ENCODE measurements around the gene ALDOB.

ALDOB gene

DNA sequence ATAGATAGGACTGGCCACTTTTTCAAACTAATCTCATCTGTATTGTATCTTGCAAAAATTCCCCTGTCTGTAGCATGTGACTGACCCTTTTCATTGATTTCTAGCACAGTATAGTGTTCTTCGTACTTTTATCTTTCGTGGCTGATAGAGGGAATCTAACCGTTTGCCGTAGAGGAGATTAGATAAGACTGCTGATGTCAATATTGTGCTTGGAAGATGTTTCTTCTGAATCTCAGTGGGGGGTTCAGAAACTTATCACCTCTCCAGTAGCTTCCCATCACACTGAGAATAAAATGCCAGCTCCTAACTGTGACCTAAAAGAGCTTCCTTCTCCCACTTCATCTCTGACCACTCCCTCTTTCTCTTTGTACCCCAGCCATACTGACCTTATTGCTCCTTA lies 25.4 kb upstream of the ALDOB start:
- Histone ChIP-seq H3K9me3 (ENCODE audit: control insufficient read depth, low read length) (no peaks in the 10 kb centered on the region), H2AK5ac (ENCODE audit: low read length, severe bottlenecking) (no peak overlapping the region), H3K23ac (ENCODE audit: low read length in 2 of 2) (no peak overlapping the region)

GRCh38 chr9:101458963-101459631 lies 23.5 kb upstream of the ALDOB start:
- Histone ChIP-seq H4K91ac (ENCODE audit: low read length) (no peak overlapping the region), H3K9ac (ENCODE audit: low read length) (no peak overlapping the region), H2BK5ac (ENCODE audit: low read depth, low read length, poor library complexity, severe bottlenecking) (no peak overlapping the region), H3K27ac (ENCODE audit: low read length, poor library complexity, severe bottlenecking) (no peak overlapping the region), H2BK12ac (ENCODE audit: low read length in 2 of 2) (no peak overlapping the region), H3K14ac (ENCODE audit: low read length in 2 of 2) (no peak overlapping the region), H3K27me3 (ENCODE audit: control insufficient read depth in 1 of 2, insufficient read depth in 1 of 2, low read length in 2 of 2) (peaks cover 0 to 22% of the 10 kb centered on the region in 2 experiments), H3K4ac (ENCODE audit: low read depth in 1 of 2, low read length in 2 of 2) (no peak overlapping the region), H3K79me1 (replicated peaks; ENCODE audit: low read length, poor library complexity, severe bottlenecking) (no peaks in the 10 kb centered on the region), H2BK120ac (ENCODE audit: low read depth, low read length) (no peak overlapping the region), H3K4me1 (ENCODE audit: control insufficient read depth, insufficient read depth, low read depth, low read length) (peaks cover 2% of the 10 kb centered on the region), H3K18ac (ENCODE audit: low read depth in 1 of 2, low read length in 2 of 2) (no peak overlapping the region), H3K36me3 (ENCODE audit: control insufficient read depth in 1 of 2, insufficient read depth in 2 of 2, low read depth in 1 of 2, low read length in 2 of 2) (no peaks in the 10 kb centered on the region), H2AFZ (ENCODE audit: low read depth, low read length) (no peak overlapping the region), H2AK5ac (ENCODE audit: low read length, severe bottlenecking) (no peak overlapping the region), H3K4me3 (ENCODE audit: insufficient read depth in 1 of 2, low read depth in 1 of 2, low read length in 2 of 2) (no peak overlapping the region), H4K8ac (ENCODE audit: low read length) (no peak overlapping the region), H3K23ac (ENCODE audit: low read length in 2 of 2) (no peak overlapping the region), H3K9me3 (ENCODE audit: control insufficient read depth, low read length) (no peaks in the 10 kb centered on the region), H3K4me2 (ENCODE audit: low read length, poor library complexity, severe bottlenecking) (no peak overlapping the region), H2BK15ac (ENCODE audit: low read depth, poor library complexity, severe bottlenecking) (no peak overlapping the region)
- WGBS: 27% methylated on average over 6 of the region's 9 CpGs
- peak; percentile 85 for DNase-seq

More for the DNA sequence above, 25.4 kb upstream of the ALDOB start:
- H4K8ac ChIP-seq (ENCODE audit: low read length): no peak overlapping the region
- H3K4me3 ChIP-seq (ENCODE audit: insufficient read depth in 1 of 2, low read depth in 1 of 2, low read length in 2 of 2): no peak overlapping the region
- H3K9ac ChIP-seq (ENCODE audit: low read length): no peak overlapping the region
- no peak for DNase-seq
- no peaks in the 10 kb centered on the region for H3K4me1 ChIP-seq (ENCODE audit: control insufficient read depth, insufficient read depth, low read depth, low read length)
- H3K27me3 ChIP-seq (ENCODE audit: control insufficient read depth in 1 of 2, insufficient read depth in 1 of 2, low read length in 2 of 2): peaks cover 0 to 22% of the 10 kb centered on the region in 2 experiments
- no peak overlapping the region for H2BK15ac ChIP-seq (ENCODE audit: low read depth, poor library complexity, severe bottlenecking)
- H3K79me1 ChIP-seq (replicated peaks; ENCODE audit: low read length, poor library complexity, severe bottlenecking): no peaks in the 10 kb centered on the region
- no peak overlapping the region for H3K4me2 ChIP-seq (ENCODE audit: low read length, poor library complexity, severe bottlenecking)
- H2BK12ac ChIP-seq (ENCODE audit: low read length in 2 of 2): peak overlapping the region in 1 of 2 experiments; percentile 50
- no peak overlapping the region for H2BK120ac ChIP-seq (ENCODE audit: low read depth, low read length)
- H3K36me3 ChIP-seq (ENCODE audit: control insufficient read depth in 1 of 2, insufficient read depth in 2 of 2, low read depth in 1 of 2, low read length in 2 of 2): no peaks in the 10 kb centered on the region
- H3K27ac ChIP-seq (ENCODE audit: low read length, poor library complexity, severe bottlenecking): no peak overlapping the region
- no peak overlapping the region for H3K4ac ChIP-seq (ENCODE audit: low read depth in 1 of 2, low read length in 2 of 2)
- no peak overlapping the region for H4K91ac ChIP-seq (ENCODE audit: low read length)
- no peak overlapping the region for H2AFZ ChIP-seq (ENCODE audit: low read depth, low read length)
- H2BK5ac ChIP-seq (ENCODE audit: low read depth, low read length, poor library complexity, severe bottlenecking): peak overlapping the region; percentile 14
- H3K18ac ChIP-seq (ENCODE audit: low read depth in 1 of 2, low read length in 2 of 2): no peak overlapping the region
- 66% methylated on average over 2 of the region's 4 CpGs for WGBS
- H3K14ac ChIP-seq (ENCODE audit: low read length in 2 of 2): no peak overlapping the region

DNA sequence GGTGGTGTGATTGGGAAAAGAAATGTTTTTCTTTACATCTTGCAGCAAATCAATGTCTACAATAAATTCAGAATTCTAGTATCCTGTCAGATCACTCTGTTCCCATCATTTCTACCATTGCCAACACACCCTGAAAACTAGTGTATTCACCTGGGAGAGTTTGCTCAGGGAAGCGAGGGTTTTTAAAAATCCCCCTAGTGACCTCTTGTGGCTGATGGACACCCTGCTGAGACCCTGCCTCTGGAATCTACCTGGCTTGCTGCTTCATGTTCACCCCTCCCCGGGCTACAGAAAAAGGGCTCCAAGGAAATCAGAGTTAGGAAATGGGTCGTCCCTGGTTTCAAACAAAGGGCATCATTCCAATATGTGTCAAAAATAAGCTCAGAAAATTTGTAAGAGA lies 21.4 kb upstream of the ALDOB start:
- DNase-seq: no peak
- Histone ChIP-seq H3K36me3 (ENCODE audit: control insufficient read depth in 1 of 2, insufficient read depth in 2 of 2, low read depth in 1 of 2, low read length in 2 of 2) (no peaks in the 10 kb centered on the region), H3K4me2 (ENCODE audit: low read length, poor library complexity, severe bottlenecking) (no peak overlapping the region), H3K14ac (ENCODE audit: low read length in 2 of 2) (no peak overlapping the region), H3K23ac (ENCODE audit: low read length in 2 of 2) (no peak overlapping the region), H3K9ac (ENCODE audit: low read length) (no peak overlapping the region), H3K27ac (ENCODE audit: low read length, poor library complexity, severe bottlenecking) (no peak overlapping the region), H2BK15ac (ENCODE audit: low read depth, poor library complexity, severe bottlenecking) (no peak overlapping the region), H3K18ac (ENCODE audit: low read depth in 1 of 2, low read length in 2 of 2) (no peak overlapping the region), H3K4me3 (ENCODE audit: insufficient read depth in 1 of 2, low read depth in 1 of 2, low read length in 2 of 2) (no peak overlapping the region), H3K79me1 (replicated peaks; ENCODE audit: low read length, poor library complexity, severe bottlenecking) (no peaks in the 10 kb centered on the region), H2AK5ac (ENCODE audit: low read length, severe bottlenecking) (no peak overlapping the region), H3K27me3 (ENCODE audit: control insufficient read depth in 1 of 2, insufficient read depth in 1 of 2, low read length in 2 of 2) (peaks cover 0 to 22% of the 10 kb centered on the region in 2 experiments), H2BK5ac (ENCODE audit: low read depth, low read length, poor library complexity, severe bottlenecking) (no peak overlapping the region), H3K9me3 (ENCODE audit: control insufficient read depth, low read length) (no peaks in the 10 kb centered on the region), H2AFZ (ENCODE audit: low read depth, low read length) (no peak overlapping the region), H3K4ac (ENCODE audit: low read depth in 1 of 2, low read length in 2 of 2) (no peak overlapping the region), H3K4me1 (ENCODE audit: control insufficient read depth, insufficient read depth, low read depth, low read length) (peaks cover 2% of the 10 kb centered on the region), H2BK120ac (ENCODE audit: low read depth, low read length) (no peak overlapping the region), H4K8ac (ENCODE audit: low read length) (no peak overlapping the region), H2BK12ac (ENCODE audit: low read length in 2 of 2) (no peak overlapping the region), H4K91ac (ENCODE audit: low read length) (no peak overlapping the region)
- WGBS: 31% methylated on average over 3 of the region's 3 CpGs

GRCh38 chr9:101455656-101456240 lies 20.2 kb upstream of the ALDOB start:
- no peak for DNase-seq
- peaks cover 2% of the 10 kb centered on the region for H3K4me1 ChIP-seq (ENCODE audit: control insufficient read depth, insufficient read depth, low read depth, low read length)
- no peak overlapping the region for H3K27ac ChIP-seq (ENCODE audit: low read length, poor library complexity, severe bottlenecking)
- no peak overlapping the region for H3K4ac ChIP-seq (ENCODE audit: low read depth in 1 of 2, low read length in 2 of 2)
- no peak overlapping the region for H2BK5ac ChIP-seq (ENCODE audit: low read depth, low read length, poor library complexity, severe bottlenecking)
- H3K36me3 ChIP-seq (ENCODE audit: control insufficient read depth in 1 of 2, insufficient read depth in 2 of 2, low read depth in 1 of 2, low read length in 2 of 2): no peaks in the 10 kb centered on the region
- H3K79me1 ChIP-seq (replicated peaks; ENCODE audit: low read length, poor library complexity, severe bottlenecking): no peaks in the 10 kb centered on the region
- H2BK120ac ChIP-seq (ENCODE audit: low read depth, low read length): no peak overlapping the region
- H2BK15ac ChIP-seq (ENCODE audit: low read depth, poor library complexity, severe bottlenecking): no peak overlapping the region
- no peak overlapping the region for H4K91ac ChIP-seq (ENCODE audit: low read length)
- WGBS: 67% methylated on average over 2 of the region's 2 CpGs
- no peak overlapping the region for H2BK12ac ChIP-seq (ENCODE audit: low read length in 2 of 2)
- H3K4me3 ChIP-seq (ENCODE audit: insufficient read depth in 1 of 2, low read depth in 1 of 2, low read length in 2 of 2): no peak overlapping the region
- no peak overlapping the region for H3K9ac ChIP-seq (ENCODE audit: low read length)
- no peak overlapping the region for H3K23ac ChIP-seq (ENCODE audit: low read length in 2 of 2)
- no peak overlapping the region for H3K18ac ChIP-seq (ENCODE audit: low read depth in 1 of 2, low read length in 2 of 2)
- no peak overlapping the region for H2AK5ac ChIP-seq (ENCODE audit: low read length, severe bottlenecking)
- no peak overlapping the region for H3K4me2 ChIP-seq (ENCODE audit: low read length, poor library complexity, severe bottlenecking)
- no peak overlapping the region for H3K14ac ChIP-seq (ENCODE audit: low read length in 2 of 2)
- peaks cover 0 to 23% of the 10 kb centered on the region in 2 experiments for H3K27me3 ChIP-seq (ENCODE audit: control insufficient read depth in 1 of 2, insufficient read depth in 1 of 2, low read length in 2 of 2)
- H4K8ac ChIP-seq (ENCODE audit: low read length): no peak overlapping the region
- H2AFZ ChIP-seq (ENCODE audit: low read depth, low read length): no peak overlapping the region
- H3K9me3 ChIP-seq (ENCODE audit: control insufficient read depth, low read length): no peaks in the 10 kb centered on the region

Measured in mesenchymal stem cell (in vitro differentiated cells and primary cell).